K562 (cell line): Measurements from ENCODE around the gene MDK. TPM values are rescaled to one million over a fixed set of nuclear protein-coding genes. Genes with fewer than 3 reads are reported as not detected.

ENCODE experiments used
- ATAC-seq: fragments of 200-7000 bp; cut with Tn5 transposase; 3 replicates; pipeline ENCODE4 v1.9.1; 2020; ENCODE audit warnings: moderate library complexity
- BruUV-seq: library from RNA; stranded (reverse); fragments of 400-500 nt; replicated peaks from 2 replicates; lab custom pipeline; 2021; lab: Mats Ljungman, UMichigan
- CTCF ChIA-PET: fragments of 300-600 bp; formaldehyde crosslinking; extraction: SDS; loops from one replicate; lab custom pipeline; 2021; ENCODE audit warnings: low intra/inter-chr PET ratio; lab: Yijun Ruan, JAX
- POLR2A ChIA-PET: fragments of 300-600, 350-650 bp; sonication (Branson Sonifier 250); formaldehyde crosslinking; extraction: SDS; loops from one replicate; lab custom pipeline; 2021; ENCODE audit warnings: antibody characterized with exemption, inconsistent platforms; lab: Yijun Ruan, JAX
- DNase-seq, 4 experiments: peaks; one replicate each; pipeline versions ENCODE4 v3.0.0 to v3.0.0-alpha.2; 2011 to 2018; ENCODE audit warnings: low spot score in 3 of 4, mixed read lengths in 3 of 4; ENCODE audit errors: extremely low read depth in 1 of 4
- FAIRE-seq: peaks from 2 replicates; lab custom pipeline; 2011; peaks lifted over from hg19 to GRCh38; lab: Jason Lieb, UNC
- H2AFZ ChIP-seq: 2 replicates; pipeline ENCODE4 v1.6.0; 2011; ENCODE audit warnings: low read depth, low read length, control low read depth, inconsistent platforms
- H3K27ac ChIP-seq: fragments of 200-600 bp; 3 replicates; pipeline ENCODE4 v1.8.0; 2011; ENCODE audit warnings: low read depth, mild to moderate bottlenecking, control low read depth, inconsistent platforms, low read length, moderate library complexity, mixed read lengths; ENCODE audit errors: extremely low read depth
- H3K27me3 ChIP-seq, 2 experiments: fragments of 300-600 bp in 1 of 2; 2 replicates in 1 of 2; 3 replicates in 1 of 2; pipeline versions ENCODE4 v1.6.0 to v1.8.0; 2011; ENCODE audit warnings: inconsistent platforms in 2 of 2, low read length in 2 of 2, mild to moderate bottlenecking in 1 of 2, mixed read lengths in 1 of 2, moderate library complexity in 1 of 2; ENCODE audit not compliant: control insufficient read depth in 2 of 2, insufficient read depth in 2 of 2
- H3K36me3 ChIP-seq: fragments of 300-600 bp; 3 replicates; pipeline ENCODE4 v1.8.0; 2011; ENCODE audit warnings: mild to moderate bottlenecking, low read length, inconsistent platforms; ENCODE audit not compliant: control insufficient read depth, insufficient read depth
- H3K4me1 ChIP-seq, 2 experiments: fragments of 200-600 bp in 1 of 2; replicated peaks in 1 of 2; 2 replicates in 1 of 2; 3 replicates in 1 of 2; pipeline versions ENCODE4 v1.5.1 to v1.8.0; 2011; ENCODE audit warnings: inconsistent platforms in 2 of 2, low read length in 2 of 2, mild to moderate bottlenecking in 1 of 2, mixed read lengths in 1 of 2, moderate library complexity in 1 of 2; ENCODE audit not compliant: control insufficient read depth in 2 of 2, insufficient read depth in 2 of 2
- H3K4me2 ChIP-seq: 2 replicates; pipeline ENCODE4 v1.6.1; 2011; ENCODE audit warnings: low read length, control low read depth, inconsistent platforms, mixed read lengths; ENCODE audit not compliant: insufficient read depth
- H3K4me3 ChIP-seq: fragments of 200-600 bp; sonication (generic), shearing (Covaris generic); 2 replicates; pipeline ENCODE4 v1.5.1; 2016; ENCODE audit warnings: control low read depth, inconsistent platforms
- H3K79me2 ChIP-seq: fragments of 200-600 bp; 3 replicates; pipeline ENCODE4 v1.8.0; 2011; ENCODE audit warnings: low read length, inconsistent platforms; ENCODE audit not compliant: control insufficient read depth, insufficient read depth
- H3K9ac ChIP-seq, 2 experiments: 2 replicates each; pipeline versions ENCODE4 v1.6.0 to v1.6.1; 2011; ENCODE audit warnings: low read depth in 2 of 2, low read length in 2 of 2, control low read depth in 1 of 2, inconsistent platforms in 1 of 2, mild to moderate bottlenecking in 1 of 2, mixed read lengths in 1 of 2; ENCODE audit not compliant: insufficient read depth in 1 of 2
- H3K9me1 ChIP-seq: one replicate; pipeline ENCODE4 v1.6.0; 2011; ENCODE audit warnings: inconsistent platforms, mild to moderate bottlenecking, low read length, moderate library complexity; ENCODE audit not compliant: control insufficient read depth, insufficient read depth
- H3K9me3 ChIP-seq: replicated peaks from 2 replicates; pipeline ENCODE4 v1.5.1; 2011; ENCODE audit warnings: low read depth, low read length, inconsistent platforms; ENCODE audit not compliant: control insufficient read depth, insufficient read depth
- H4K20me1 ChIP-seq: replicated peaks from 2 replicates; pipeline ENCODE4 v1.6.1; 2011; ENCODE audit warnings: low read length, inconsistent platforms, mixed read lengths; ENCODE audit not compliant: control insufficient read depth, insufficient read depth
- CBX3 ChIP-seq, 2 experiments: IDR thresholded peaks; 1 replicate in 1 of 2; 2 replicates in 1 of 2; pipeline ENCODE4 v1.6.1; 2012; ENCODE audit warnings: inconsistent platforms in 2 of 2, low read length in 2 of 2, borderline replicate concordance in 1 of 2, control low read depth in 1 of 2
- CBX8 ChIP-seq: fragments of 200-600 bp; sonication (generic); IDR thresholded peaks from 2 replicates; pipeline ENCODE4 v1.6.1; 2012; ENCODE audit warnings: borderline replicate concordance, mixed run types, low read depth, mild to moderate bottlenecking, moderate library complexity, mixed read lengths, low read length, control low read depth, inconsistent platforms; ENCODE audit not compliant: poor library complexity, severe bottlenecking; ENCODE audit errors: extremely low read depth
- MTA3 ChIP-seq: fragments of 450-650 bp; formaldehyde crosslinking; IDR thresholded peaks from 2 replicates; pipeline ENCODE4 v1.6.1; 2017; ENCODE audit warnings: mild to moderate bottlenecking, borderline replicate concordance
- MYBL2 ChIP-seq, 2 experiments: fragments of 450-650 bp in 1 of 2; sonication (generic) in 1 of 2; formaldehyde crosslinking in 1 of 2; IDR thresholded peaks; 2 replicates each; pipeline versions ENCODE4 v1.6.1 to v1.8.1; 2017 to 2022; ENCODE audit warnings: borderline replicate concordance in 1 of 2, inconsistent platforms in 1 of 2, low read depth in 1 of 2, mild to moderate bottlenecking in 1 of 2, missing genetic modification reagents in 1 of 2, moderate library complexity in 1 of 2
- POLR2AphosphoS2 ChIP-seq: IDR thresholded peaks from 2 replicates; pipeline ENCODE4 v1.6.1; 2012; ENCODE audit warnings: low read length, improper control_type of control experiment
- TARDBP ChIP-seq: fragments of 450-650 bp; IDR thresholded peaks from 2 replicates; pipeline ENCODE4 v1.6.1; 2016
- TRIM24 ChIP-seq, 2 experiments: fragments of 450-650 bp; IDR thresholded peaks; 2 replicates each; pipeline ENCODE4 v1.6.1; 2016
- TRIM28 ChIP-seq: fragments of 450-650 bp; IDR thresholded peaks from 2 replicates; pipeline ENCODE4 v1.6.1; 2017
- ZNF143 ChIP-seq: sonication (generic); formaldehyde crosslinking; IDR thresholded peaks from 2 replicates; pipeline ENCODE4 v1.9.0; 2022; ENCODE audit warnings: mild to moderate bottlenecking, missing genetic modification reagents
- ZNF217 ChIP-seq: sonication (generic); formaldehyde crosslinking; IDR thresholded peaks from 2 replicates; pipeline ENCODE4 v1.8.0; 2022; ENCODE audit warnings: mild to moderate bottlenecking, missing genetic modification reagents
- ZNF316 ChIP-seq: fragments of 450-650 bp; IDR thresholded peaks from 2 replicates; pipeline ENCODE4 v1.6.1; 2016
- WGBS: fragments of 100-300 bp; shearing (Covaris generic); methylation state at CpG from one replicate; pipeline ENCODE4 v1.1.6; 2016; ENCODE audit warnings: low coverage, mixed read lengths; ENCODE audit not compliant: insufficient coverage; ENCODE audit errors: missing lambda C conversion rate; 5-methylcytosine and 5-hydroxymethylcytosine counted together
- in situ Hi-C: fragments of 300-500 bp; cut with MboI; formaldehyde crosslinking; loops from 4 replicates; pipeline ENCODE4 v1.15.0; 2018; ENCODE audit warnings: inconsistent platforms, mixed read lengths
- intact Hi-C: fragments of 100-400 bp; cut with micrococcal nuclease; formaldehyde crosslinking; loops from 2 replicates; pipeline ENCODE4 v1.14.2; 2022
- polyA plus RNA-seq, 8 experiments: library from polyadenylated mRNA; depleted of rRNA in 4 of 8; stranded (reverse) in 5 of 8; unstranded in 3 of 8; fragments of >200 nt; fragmentation: Nextera tagmentation in 2 of 8; fragmentation: Illumina TruSeq in 1 of 8; extraction: Ambion mirVana in 2 of 8; extraction: Trizol in 1 of 8; gene quantifications; 2 replicates each; pipeline versions ENCODE4 v1.2.1 to v1.2.3, GENCODE V29; 2011 to 2014; ENCODE audit warnings: inconsistent platforms in 1 of 8, missing spikeins in 1 of 8
- total RNA-seq, 7 experiments: library from RNA; depleted of rRNA in 6 of 7; stranded (reverse); fragments of >200 nt in 6 of 7; fragmentation: Illumina TruSeq in 2 of 7; extraction: Trizol in 2 of 7; gene quantifications; 2 replicates each; pipeline versions ENCODE4 v1.2.1 to v1.2.3, GENCODE V29; 2011 to 2021; ENCODE audit warnings: low replicate concordance in 1 of 7

MDK gene
- total and polyA plus RNA-seq, 9 of the 15 experiments (the other 6 are each of a cell fraction or from before 2014, with no cell fraction given): 20.7 to 700 (median 350) TPM

DNA sequence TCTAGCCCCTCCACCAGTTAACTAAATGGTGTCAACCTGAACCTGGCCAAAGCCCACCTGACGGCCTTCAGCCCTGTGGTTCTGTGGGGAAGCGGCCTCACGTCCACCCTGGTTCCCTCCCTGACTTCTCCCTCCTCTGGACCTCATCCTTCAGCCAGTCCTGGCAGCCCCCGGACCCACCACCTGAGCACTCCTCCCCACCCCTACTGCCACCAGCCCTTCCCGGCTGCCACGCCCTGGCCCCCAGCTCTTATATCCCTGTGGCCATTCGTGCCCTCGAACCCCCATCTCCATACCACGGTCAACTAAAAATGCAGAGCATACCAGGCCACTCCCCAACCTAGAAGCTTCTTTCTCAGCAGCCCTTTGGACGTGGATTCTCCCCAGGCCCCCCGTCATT, 4.2 kb upstream of the MDK start:
- H3K27me3 ChIP-seq: no peaks in the 10 kb centered on the region
- POLR2A ChIA-PET: interaction anchor here (0.6 to 0.8 kb wide), 3 partner anchors 11 to 274 kb away, joined by 3 read pairs; no protein-coding TSS in a partner anchor
- TF ChIP-seq ZNF217 (CRISPR knock-in tag) (no peak), MTA3 (no peak), TARDBP (no peak), ZNF143 (CRISPR knock-in tag) (no peak)
- TF ChIP-seq, all 486 proteins: peak for 0
- H3K27ac ChIP-seq: no peak overlapping the region
- FAIRE-seq (no peak), DNase-seq (no peak), ATAC-seq (no peak)
- no peak overlapping the region for H3K4me3 ChIP-seq
- no peaks in the 10 kb centered on the region for H4K20me1 ChIP-seq
- in situ Hi-C loops: no loop called here
- H2AFZ ChIP-seq: no peak overlapping the region
- H3K4me2 ChIP-seq: no peak overlapping the region
- H3K9me1 ChIP-seq: peaks cover under 1% of the 10 kb centered on the region
- intact Hi-C loops: no loop called here
- no peak overlapping the region for H3K9ac ChIP-seq
- H3K9me3 ChIP-seq: no peaks in the 10 kb centered on the region
- H3K4me1 ChIP-seq: peaks cover 13 to 47% of the 10 kb centered on the region in 2 experiments
- 94% methylated on average over 3 of the region's 11 CpGs for WGBS
- peaks cover 6% of the 10 kb centered on the region for H3K79me2 ChIP-seq
- no TSS peak for BruUV-seq
- CTCF ChIA-PET: no interaction called here
- peaks cover 61% of the 10 kb centered on the region; the same call in 2 of the 3 replicates for H3K36me3 ChIP-seq

DNA sequence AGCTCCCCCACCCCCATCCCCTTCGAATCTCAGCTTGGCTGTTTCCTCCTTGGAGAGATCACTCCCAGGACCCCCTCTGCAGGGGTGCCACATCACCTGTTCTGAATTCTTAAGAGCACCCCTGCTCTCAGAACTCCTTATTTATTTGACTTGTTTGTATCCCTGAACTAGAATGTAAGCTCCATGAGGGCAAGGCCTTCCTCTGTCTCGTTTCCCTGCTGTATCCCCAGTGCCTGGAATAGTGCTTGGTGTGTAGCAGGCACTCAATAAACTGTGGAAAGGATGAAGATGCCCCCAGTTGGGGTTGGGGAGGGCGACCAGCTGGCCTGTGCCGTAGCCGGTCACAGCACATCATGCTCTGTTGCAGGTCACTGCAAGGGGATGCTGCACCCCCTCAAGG, 3.6 kb upstream of the MDK start:
- DNase-seq: no peak
- no peaks in the 10 kb centered on the region for H3K27me3 ChIP-seq
- in situ Hi-C loops: no loop called here
- WGBS: 89% methylated on average over 5 of the region's 5 CpGs
- FAIRE-seq: no peak
- BruUV-seq: no TSS peak
- peaks cover 19 to 52% of the 10 kb centered on the region in 2 experiments for H3K4me1 ChIP-seq
- ATAC-seq: no peak
- no peak overlapping the region for H3K27ac ChIP-seq
- H2AFZ ChIP-seq: no peak overlapping the region
- H4K20me1 ChIP-seq: no peaks in the 10 kb centered on the region; the same call in 1 of the 2 replicates
- H3K4me3 ChIP-seq: no peak overlapping the region
- intact Hi-C loops: no loop called here
- H3K36me3 ChIP-seq: peaks cover 59% of the 10 kb centered on the region; the same call in 2 of the 3 replicates
- CTCF ChIA-PET: no interaction called here
- peaks cover 11% of the 10 kb centered on the region for H3K79me2 ChIP-seq
- no peak overlapping the region for H3K9ac ChIP-seq
- no peak for TF ChIP-seq CBX8
- 0 out of 2 replicates have a peak, but pooled peaks have one; percentile 1 for TF ChIP-seq POLR2AphosphoS2
- peak; percentile 90 for TF ChIP-seq ZNF316
- no peak for TF ChIP-seq MYBL2 (IDR thresholded peaks at IDR 0.05; ENCODE audit: low read depth)
- no peak for TF ChIP-seq MYBL2 (CRISPR knock-in tag; IDR thresholded peaks at IDR 0.05; ENCODE audit: borderline replicate concordance)
- TF ChIP-seq CBX3 (IDR thresholded peaks at IDR 0.05; ENCODE audit: borderline replicate concordance in 1 of 2, low read length in 2 of 2): peak in 1 of 2 experiments; percentile 32; a peak in 1 of 3 replicates
- peak; percentile 80 for TF ChIP-seq TRIM28
- 0 out of 4 replicates have a peak, but pooled peaks of 1 of the 2 experiments have one; percentile 25 for TF ChIP-seq TRIM24 (IDR thresholded peaks at IDR 0.05)
- peaks cover 6% of the 10 kb centered on the region for H3K9me1 ChIP-seq
- POLR2A ChIA-PET: interaction anchor here (0.7 to 1.1 kb wide), 3 partner anchors 14 to 273 kb away, joined by 3 to 7 read pairs (median 3); partner anchors contain the start of gene CHRM4
- no peaks in the 10 kb centered on the region for H3K9me3 ChIP-seq
- H3K4me2 ChIP-seq: no peak overlapping the region
